Cerebellar nuclear complex (tissue), 1 donor: ENCODE measurements around the gene TMEM269.

ENCODE experiments used
- DNase-seq, 2 experiments: peaks; one replicate each; lab custom pipeline; 2025; lab: John Stamatoyannopoulos, UW

Gene TMEM269

DNA sequence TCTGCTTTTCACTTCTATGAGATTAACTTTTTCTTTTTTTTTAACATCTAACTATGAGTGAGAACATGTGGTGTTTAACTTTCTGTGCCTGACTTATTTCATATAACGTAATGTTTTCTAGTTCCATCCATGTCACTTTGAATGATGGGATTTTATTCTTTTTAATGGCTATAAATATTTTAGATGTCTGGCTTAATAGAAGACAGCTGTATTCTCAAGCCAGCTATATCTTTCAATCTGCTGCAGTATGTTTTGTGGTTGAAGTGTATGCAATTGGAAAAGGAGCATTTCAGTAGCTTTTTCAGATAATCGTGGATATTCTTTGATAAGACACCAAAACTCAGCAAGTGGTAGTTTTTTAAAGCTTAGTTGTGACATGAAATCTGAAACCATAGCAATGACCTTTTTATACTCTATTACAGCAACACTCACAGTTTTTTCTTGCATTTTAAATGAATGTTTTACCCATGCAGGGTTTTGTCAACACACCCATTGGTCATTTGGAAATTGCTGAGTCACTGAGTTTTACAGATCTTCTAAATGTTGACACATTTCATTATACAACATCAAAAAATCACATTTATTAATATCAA, 38.1 kb downstream of the TMEM269 start:
- DNase-seq, result no peak

- DNase-seq, result no peak
Observed at GRCh38 chr1:42824481-42825035, 39.8 kb downstream of the TMEM269 start.

DNA sequence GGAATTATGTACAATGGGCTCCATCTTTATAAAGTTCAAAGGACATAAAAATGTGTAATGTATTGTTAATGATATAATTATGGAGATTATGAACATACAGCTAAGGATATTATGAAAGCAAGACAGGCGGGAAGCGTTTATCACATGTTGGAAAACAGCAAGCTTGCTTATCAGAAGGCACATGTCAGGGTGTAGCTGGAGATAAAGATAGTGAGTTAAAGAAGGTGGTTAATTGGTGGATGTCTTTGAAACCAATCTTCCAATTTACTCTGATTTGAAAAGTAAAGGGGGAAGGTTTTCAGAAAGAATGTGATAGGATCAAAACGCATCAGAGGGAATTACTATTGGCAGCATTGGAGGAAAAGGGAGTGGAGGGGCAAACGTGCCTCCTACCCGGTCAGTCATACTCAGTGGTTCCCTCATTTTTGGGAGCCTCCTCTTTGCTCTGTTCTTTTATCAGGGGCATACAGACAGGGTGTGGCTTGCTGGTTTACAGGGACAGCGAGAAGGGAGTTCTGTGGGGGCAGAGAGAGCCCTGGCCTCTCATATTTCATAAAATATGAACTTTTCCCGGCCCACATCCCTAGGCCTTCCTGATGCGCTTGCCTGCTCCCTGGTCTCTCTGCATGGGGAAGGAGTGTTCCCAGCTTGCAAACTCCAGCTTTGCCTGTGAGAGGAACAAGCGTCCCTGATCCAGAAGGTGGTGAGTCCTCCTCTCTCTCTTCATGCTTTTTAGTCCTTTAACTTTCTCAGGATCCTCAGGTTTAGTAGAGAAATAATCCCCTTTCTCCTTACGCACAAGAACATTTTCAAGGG, 40.5 kb downstream of the TMEM269 start:
- DNase-seq, result no peak

GRCh38 chr1:42830631-42831030, 45.8 kb downstream of the TMEM269 start:
- no peak for DNase-seq

GRCh38 chr1:42831273-42831672, 46.5 kb downstream of the TMEM269 start:
- no peak for DNase-seq

- no peak for DNase-seq
Observed at GRCh38 chr1:42832641-42833240, 48.0 kb downstream of the TMEM269 start.

GRCh38 chr1:42833981-42834380, 49.2 kb downstream of the TMEM269 start:
- DNase-seq, result no peak

GRCh38 chr1:42834803-42835202, 50.0 kb downstream of the TMEM269 start:
- DNase-seq, result no peak

GRCh38 chr1:42835422-42835821, 50.6 kb downstream of the TMEM269 start:
- DNase-seq, result no peak

DNA sequence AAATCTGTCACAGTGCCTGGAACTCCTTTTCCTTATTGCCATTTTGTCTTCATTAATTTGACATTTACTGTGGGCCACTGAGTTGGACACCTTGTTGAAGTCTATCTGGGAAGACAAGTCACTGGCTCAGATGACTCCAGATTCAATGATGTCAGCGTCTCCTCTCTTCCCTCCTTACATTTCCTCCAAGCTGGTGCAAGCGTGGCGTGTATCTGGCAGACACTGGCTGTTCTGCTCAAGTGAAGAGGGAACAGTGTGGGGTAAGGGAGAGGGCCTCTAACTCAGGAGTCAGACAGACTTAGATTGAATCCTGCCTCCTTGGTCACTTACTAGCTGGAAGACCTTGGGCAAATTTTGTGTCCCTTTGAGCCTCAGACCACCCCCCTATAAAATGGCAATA, 52.9 kb downstream of the TMEM269 start:
- no peak for DNase-seq

DNA sequence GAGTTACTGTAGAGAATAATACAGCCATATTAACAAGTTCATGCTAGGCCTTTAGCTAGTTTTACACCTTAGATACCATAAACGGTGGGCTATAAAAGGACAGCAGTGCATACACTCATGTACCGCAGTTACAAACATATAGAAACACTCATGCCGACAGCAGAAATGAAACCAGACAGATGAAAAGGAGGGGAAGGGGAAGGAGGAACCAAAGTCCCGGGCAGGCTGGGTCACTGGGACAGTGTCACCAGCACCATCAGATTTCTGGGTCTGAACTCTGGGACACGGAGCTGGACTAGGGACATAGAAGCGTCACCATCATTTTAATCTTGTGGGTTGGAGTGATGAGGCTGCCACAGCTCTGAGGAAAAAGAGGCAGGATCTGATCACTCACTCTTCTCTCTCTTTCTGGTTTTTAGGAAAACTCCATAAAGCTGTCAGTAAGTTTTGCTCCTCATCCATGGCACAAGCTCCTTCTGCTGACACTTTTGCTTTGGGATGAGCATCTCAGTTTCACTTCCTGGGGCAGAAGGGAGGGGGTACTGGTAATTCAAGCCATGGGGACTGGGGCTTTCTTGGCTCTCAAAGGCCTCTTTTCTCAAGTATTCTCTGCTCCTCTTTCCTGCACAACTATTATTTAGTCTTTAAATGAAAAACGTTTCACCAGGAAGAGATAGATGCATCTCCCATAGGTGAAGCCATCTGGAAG, 53.8 kb downstream of the TMEM269 start:
- DNase-seq, result no peak

DNA sequence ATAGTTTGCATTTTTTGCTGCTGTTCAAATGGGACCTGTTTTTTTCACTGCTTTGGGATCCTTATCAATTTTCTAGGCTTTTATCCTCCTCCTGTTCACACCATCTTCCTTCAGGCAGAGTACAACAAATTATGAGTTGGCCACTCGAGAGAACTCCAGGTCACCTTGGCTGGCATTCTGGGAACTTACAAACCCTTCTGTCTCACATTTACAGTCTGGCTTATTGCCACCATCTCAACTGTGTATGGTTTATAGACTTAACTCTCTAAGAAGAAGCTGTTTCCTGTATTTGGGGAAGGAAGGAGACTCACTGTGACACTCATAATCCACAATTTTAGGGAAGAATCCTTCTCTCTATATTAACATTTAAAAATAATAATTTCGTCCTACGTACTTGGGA, 56.2 kb downstream of the TMEM269 start:
- no peak for DNase-seq

DNA sequence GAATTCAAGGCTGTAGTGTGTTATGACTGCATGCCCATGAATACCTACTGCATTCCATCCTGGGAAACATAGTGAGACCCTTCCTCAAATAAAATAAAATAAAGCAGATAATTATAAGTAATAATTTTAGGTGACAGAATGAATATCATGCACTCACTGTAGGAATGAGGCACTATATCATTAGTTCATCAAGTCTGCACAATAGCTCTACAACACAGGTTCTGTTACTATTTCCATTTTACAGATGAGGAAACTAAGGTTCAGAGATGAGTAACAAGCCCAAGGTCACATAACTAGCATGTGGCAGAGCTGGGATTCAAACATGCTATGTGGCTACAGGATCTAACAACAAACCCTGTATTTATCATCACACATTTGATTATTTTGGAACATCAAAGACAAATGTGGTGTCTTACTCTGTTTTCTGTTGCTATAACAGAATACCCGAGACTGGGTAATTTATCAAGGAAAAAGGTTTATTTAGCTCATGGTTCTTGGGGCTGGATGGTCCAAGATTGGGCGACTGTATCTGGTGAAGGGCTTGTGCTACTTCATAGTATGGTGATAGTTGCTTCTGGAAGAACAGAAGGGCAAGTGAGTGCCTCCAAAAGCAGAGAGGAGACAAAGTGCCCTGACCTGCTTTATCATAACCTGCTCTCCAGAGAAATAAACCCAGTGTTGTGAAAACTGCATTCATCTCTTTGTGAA, 56.8 kb downstream of the TMEM269 start:
- no peak for DNase-seq

DNA sequence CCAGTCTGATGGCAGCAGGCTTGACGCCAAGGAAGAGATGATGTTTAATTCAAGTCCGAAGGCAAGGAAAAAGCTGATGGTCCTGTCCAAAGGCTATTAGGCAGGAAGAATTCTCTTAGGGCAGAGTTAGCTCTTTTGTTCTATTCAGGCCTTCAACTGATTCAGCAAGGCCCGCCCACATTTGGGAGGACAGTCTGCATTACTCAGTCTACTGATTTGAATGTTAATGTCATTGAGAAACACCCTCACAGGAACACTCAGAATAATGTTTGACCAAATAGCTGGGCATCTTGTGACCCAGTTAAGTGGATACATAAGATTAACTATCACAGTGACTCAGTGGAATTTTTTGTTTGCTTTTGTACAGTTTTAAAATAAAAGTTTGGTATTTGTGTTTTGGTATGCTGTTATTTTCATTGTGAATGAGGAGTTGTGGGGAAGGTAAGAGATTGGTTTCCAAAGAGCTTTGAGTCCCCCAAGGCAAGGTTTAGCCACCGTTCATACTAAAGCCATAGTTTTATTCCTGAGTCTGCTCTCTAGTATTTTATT, 59.9 kb downstream of the TMEM269 start:
- no peak for DNase-seq

DNA sequence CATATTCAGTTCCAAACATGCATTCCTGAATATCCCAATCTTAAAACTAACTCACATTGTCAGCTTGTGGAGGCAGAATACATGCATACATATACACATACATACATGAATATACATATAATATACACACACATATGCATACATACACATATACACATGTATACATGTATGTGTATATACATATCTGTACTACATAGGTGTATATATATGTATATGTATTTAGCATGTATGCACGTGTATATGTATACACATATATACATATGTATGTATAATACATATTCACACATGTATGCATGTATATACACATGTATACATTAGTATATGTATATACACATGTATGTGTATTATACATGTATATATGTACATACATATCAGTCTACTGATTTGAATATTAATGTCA, 60.4 kb downstream of the TMEM269 start:
- DNase-seq, result no peak

DNA sequence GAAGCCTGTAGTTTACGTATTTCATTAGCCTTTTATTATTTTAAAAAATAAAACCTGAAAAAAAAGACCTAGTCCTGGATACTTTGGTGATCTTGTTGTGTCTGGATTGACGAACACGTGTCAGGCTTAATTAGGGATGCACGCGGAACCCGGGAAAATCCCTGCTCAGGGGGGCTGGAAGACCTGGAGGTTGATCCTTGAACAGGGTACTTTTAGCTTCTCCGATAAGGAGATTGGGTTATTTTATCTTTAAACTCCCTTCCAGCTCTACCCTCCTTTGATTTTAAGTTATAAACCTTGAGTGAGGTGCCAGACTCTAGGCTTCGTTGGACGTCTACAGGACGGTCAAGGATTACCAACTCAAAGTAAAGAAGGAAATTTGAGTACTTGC, 61.1 kb downstream of the TMEM269 start:
- DNase-seq, result no peak

- peak; percentile 68 to 87 for DNase-seq
Observed at GRCh38 chr1:42846257-42847110, 61.7 kb downstream of the TMEM269 start, which contains the start of gene ZNF691. Gene ZNF691, plus strand, starts transcription at chr1:42846613. Its CDS starts 3,046 bp downstream, at chr1:42849659.

- DNase-seq, result no peak
Observed at GRCh38 chr1:42847111-42847595, 62.4 kb downstream of the TMEM269 start.

DNA sequence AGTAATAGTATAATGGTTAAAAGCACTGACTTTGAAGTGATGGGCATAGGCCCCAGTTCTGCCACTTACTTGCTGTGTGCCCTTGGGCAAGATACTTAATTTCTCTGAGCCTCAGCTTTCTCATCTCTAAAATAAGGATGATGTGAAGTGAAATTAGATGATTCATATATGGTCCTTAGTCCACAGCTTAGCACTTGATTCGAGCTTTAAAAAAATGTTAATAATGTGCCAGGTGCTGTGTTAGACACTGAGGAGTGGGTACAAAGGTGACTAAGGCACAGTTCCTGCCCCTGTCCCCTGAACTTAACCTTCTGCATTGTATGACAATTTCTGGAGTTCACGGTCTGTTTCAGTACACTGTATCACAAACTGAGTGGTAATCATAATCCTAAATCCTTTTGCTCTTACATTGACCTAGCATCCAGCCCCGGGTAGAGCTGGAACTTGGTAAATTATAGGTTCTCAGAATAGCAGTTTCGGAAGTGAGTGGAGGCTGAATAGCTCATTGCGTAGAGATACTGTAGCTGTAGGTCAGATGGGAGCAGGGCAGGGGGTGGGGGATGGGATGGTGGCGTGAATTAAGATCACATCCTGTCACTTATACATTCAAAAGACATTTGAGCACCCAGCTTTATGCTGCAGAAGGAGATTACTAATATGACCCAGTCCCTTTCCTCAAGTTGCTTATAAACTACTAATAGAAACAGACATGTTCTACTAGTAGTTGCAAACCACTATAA, 63.1 kb downstream of the TMEM269 start:
- no peak for DNase-seq
